ENCODE measurements around the gene GRAP2. TPM values are rescaled to one million over a fixed set of nuclear protein-coding genes. Genes with fewer than 3 reads are reported as not detected.

Gene GRAP2
- total RNA-seq, 1 donor from 2014 or later = not detected

DNA sequence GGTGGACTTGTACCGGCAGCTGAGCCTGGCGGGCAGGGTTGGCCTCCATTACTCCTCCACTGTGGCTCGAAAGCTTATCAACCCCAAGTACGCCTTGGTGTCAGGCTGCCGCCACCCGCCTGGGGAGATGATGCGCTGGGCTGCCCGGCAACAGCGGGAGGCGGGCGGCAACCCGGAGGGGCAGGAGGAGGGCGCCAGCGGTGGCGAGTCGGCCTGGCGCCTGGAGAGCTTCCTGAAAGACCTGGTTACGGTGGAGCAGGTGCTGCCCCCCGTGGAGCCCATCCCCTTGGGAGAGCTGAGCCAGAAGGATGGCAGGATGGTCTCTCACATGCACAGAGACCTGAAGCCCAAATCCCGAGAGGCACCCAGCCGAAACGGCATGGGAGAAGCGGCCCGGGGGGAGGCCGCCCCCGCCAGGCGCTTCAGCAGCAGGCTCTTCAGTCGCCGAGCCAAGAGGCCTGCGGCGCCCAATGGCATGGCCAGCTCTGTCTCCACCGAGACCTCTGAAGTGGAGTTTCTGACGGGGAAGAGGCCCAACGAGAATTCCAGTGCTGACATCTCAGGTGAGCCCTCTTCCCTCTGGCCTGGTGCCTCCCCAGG, 120.6 kb downstream of the GRAP2 start:
- Histone ChIP-seq H3K27ac (no peak overlapping the region), H3K27me3 (no peaks in the 10 kb centered on the region), H3K4me1 (no peaks in the 10 kb centered on the region), H3K9me3 (no peaks in the 10 kb centered on the region), H3K4me3 (no peak overlapping the region), H3K36me3 (no peaks in the 10 kb centered on the region)
- TF ChIP-seq, protein P1, sequence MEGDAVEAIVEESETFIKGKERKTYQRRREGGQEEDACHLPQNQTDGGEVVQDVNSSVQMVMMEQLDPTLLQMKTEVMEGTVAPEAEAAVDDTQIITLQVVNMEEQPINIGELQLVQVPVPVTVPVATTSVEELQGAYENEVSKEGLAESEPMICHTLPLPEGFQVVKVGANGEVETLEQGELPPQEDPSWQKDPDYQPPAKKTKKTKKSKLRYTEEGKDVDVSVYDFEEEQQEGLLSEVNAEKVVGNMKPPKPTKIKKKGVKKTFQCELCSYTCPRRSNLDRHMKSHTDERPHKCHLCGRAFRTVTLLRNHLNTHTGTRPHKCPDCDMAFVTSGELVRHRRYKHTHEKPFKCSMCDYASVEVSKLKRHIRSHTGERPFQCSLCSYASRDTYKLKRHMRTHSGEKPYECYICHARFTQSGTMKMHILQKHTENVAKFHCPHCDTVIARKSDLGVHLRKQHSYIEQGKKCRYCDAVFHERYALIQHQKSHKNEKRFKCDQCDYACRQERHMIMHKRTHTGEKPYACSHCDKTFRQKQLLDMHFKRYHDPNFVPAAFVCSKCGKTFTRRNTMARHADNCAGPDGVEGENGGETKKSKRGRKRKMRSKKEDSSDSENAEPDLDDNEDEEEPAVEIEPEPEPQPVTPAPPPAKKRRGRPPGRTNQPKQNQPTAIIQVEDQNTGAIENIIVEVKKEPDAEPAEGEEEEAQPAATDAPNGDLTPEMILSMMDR (IDR thresholded peaks at IDR 0.05) = no peak
- intact Hi-C loops (cut with DNase I) = loop anchor here (5.0 kb wide), 1 partner anchor 484 kb away; no protein-coding TSS in a partner anchor
- no peak for DNase-seq (ENCODE audit: low spot score in 2 of 2)

DNA sequence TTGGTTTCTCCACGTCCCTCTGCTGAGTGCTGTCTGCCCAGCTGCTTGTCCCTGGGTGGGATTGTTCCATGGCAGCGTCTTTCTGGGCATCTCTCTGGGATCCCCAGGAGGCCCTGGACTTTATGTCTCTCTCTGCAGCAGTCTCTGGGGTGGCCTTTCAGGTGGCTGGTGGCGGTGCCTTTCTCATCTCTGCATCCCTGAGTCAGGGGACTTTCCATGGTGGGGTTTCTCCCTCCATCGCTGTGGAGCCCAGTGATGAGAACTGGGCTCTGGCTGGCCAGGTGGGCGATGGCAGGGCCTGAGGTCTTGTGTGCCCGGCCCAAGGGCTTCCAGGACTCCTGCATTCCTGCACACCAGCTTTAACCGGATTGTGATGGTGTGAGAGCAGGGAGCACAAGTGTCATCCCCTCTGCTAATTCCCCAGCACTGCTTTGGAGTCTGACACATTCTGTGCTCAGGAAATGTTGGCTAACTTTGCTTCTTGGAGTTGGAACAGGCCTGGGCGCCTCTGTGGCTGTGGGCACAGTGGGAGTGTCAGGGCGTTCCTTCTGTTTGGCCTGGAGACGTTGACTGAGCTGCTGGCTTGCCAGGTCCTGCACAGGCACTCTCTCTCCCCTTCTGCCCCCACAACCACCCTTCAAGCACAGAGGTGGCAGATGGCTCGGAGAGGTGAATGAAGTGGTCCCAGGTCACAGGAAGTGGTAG, 121.8 kb downstream of the GRAP2 start:
- DNase-seq (ENCODE audit: low spot score in 2 of 2) = no peak
- Histone ChIP-seq H3K27me3 (no peaks in the 10 kb centered on the region), H3K4me1 (no peaks in the 10 kb centered on the region), H3K4me3 (no peak overlapping the region), H3K36me3 (no peaks in the 10 kb centered on the region), H3K9me3 (no peaks in the 10 kb centered on the region), H3K27ac (no peak overlapping the region)
- intact Hi-C loops (cut with DNase I) = loop anchor here (5.0 kb wide), 1 partner anchor 485 kb away; no protein-coding TSS in a partner anchor
- TF ChIP-seq, protein P1 (IDR thresholded peaks at IDR 0.05) = no peak

Other genes starting within 250 kb of the GRAP2 start
- 0.21 TPM for gene ENTHD1, start 7.3 kb upstream of the GRAP2 start, total RNA-seq
- gene TMA7B, start 59.3 kb downstream of the GRAP2 start, total RNA-seq = not detected
- gene FAM83F, start 93.9 kb downstream of the GRAP2 start, total RNA-seq = not detected